Vagina (tissue), 2 donors: ENCODE measurements around the gene HPSE. TPM values are rescaled to one million over a fixed set of nuclear protein-coding genes. Genes with fewer than 3 reads are reported as not detected.
A peak's percentile ranks its signal among the peaks of the same experiment; 100 is the strongest.
"Not testable (repeated sequence)": the region's sequence is repeated elsewhere in the genome, so short reads cannot be mapped to it uniquely, and the experiment has no call there.

Experiments
- DNase-seq, 2 donors: peaks; one replicate each; pipeline ENCODE4 v3.0.0-alpha.2; 2017; ENCODE audit errors: extremely low spot score in 2 of 2
- H3K27ac ChIP-seq: fragments of 200-600 bp; sonication (generic); one replicate; pipeline ENCODE4 v1.5.1; 2019
- H3K27me3 ChIP-seq: fragments of 200-600 bp; sonication (generic); one replicate; pipeline ENCODE4 v1.5.1; 2019
- H3K36me3 ChIP-seq, 2 donors: fragments of 200-600 bp; sonication (generic); one replicate each; pipeline ENCODE4 v1.5.1; 2017 to 2019
- H3K4me1 ChIP-seq: fragments of 200-600 bp; sonication (generic); one replicate; pipeline ENCODE4 v1.5.1; 2019
- H3K4me3 ChIP-seq, 2 donors: fragments of 200-600 bp; sonication (generic); 1 replicate in 1 of 2; 2 replicates in 1 of 2; pipeline ENCODE4 v1.5.1; 2016 to 2019
- H3K9me3 ChIP-seq: fragments of 200-600 bp; sonication (generic); one replicate; pipeline ENCODE4 v1.5.1; 2019
- POLR2A ChIP-seq, 2 donors: fragments of 450-650 bp; IDR thresholded peaks; one replicate each; pipeline ENCODE4 v1.6.1; 2017; ENCODE audit warnings: antibody characterized with exemption in 2 of 2, mild to moderate bottlenecking in 2 of 2, moderate library complexity in 2 of 2
- POLR2AphosphoS5 ChIP-seq, 2 donors: sonication (generic); formaldehyde crosslinking; IDR thresholded peaks; one replicate each; pipeline ENCODE4 v1.9.0; 2017; ENCODE audit warnings: antibody characterized with exemption in 2 of 2, mild to moderate bottlenecking in 2 of 2, low read depth in 1 of 2; ENCODE audit not compliant: insufficient read depth in 1 of 2
- intact Hi-C: fragments of 100-400 bp; cut with DNase I; formaldehyde crosslinking; loops from one replicate; pipeline ENCODE4 v1.15.1; 2023
- total RNA-seq: library from RNA; depleted of rRNA; stranded (reverse); fragments of >200 nt; gene quantifications from one replicate; pipeline ENCODE4 v1.2.3, GENCODE V29; 2016
- TF ChIP-seq, protein P1 (sequence below), 3 experiments: fragments of 450-650 bp in 2 of 3; fragments of 200-600 bp in 1 of 3; sonication (generic) in 1 of 3; IDR thresholded peaks; one replicate each; pipeline ENCODE4 v1.5.1; 2017 to 2019; ENCODE audit warnings: antibody characterized with exemption in 3 of 3, mild to moderate bottlenecking in 2 of 3, moderate library complexity in 2 of 3

Gene HPSE
- total RNA-seq, 1 donor from 2014 or later, result 1.7 TPM

DNA sequence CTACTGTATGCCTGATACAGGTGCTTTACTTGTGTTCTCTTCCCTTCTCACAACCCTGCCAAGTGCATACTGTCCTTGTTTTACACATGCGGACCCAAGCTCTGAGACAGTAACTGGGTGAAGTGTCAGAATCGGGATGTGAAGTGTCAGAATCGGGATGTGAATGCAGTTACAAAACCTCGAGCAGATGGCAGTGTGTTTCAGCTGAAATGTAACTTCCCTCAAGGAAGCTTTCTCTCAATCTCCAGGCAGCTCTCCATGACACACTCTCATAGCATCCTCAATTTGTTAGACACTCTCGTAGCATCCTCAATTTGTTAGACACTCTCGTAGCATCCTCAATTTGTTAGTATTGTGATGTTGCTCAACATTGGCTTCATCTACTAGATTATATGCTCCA, 1.1 kb upstream of the HPSE start:
- Histone ChIP-seq H3K4me1 (peaks cover 22% of the 10 kb centered on the region), H3K4me3 (peak overlapping the region in 1 of 2 donors; percentile 58), H3K27me3 (no peaks in the 10 kb centered on the region), H3K27ac (no peak overlapping the region), H3K9me3 (no peaks in the 10 kb centered on the region), H3K36me3 (no peaks in the 10 kb centered on the region)
- no peak for TF ChIP-seq POLR2A (IDR thresholded peaks at IDR 0.05)
- TF ChIP-seq, protein P1, sequence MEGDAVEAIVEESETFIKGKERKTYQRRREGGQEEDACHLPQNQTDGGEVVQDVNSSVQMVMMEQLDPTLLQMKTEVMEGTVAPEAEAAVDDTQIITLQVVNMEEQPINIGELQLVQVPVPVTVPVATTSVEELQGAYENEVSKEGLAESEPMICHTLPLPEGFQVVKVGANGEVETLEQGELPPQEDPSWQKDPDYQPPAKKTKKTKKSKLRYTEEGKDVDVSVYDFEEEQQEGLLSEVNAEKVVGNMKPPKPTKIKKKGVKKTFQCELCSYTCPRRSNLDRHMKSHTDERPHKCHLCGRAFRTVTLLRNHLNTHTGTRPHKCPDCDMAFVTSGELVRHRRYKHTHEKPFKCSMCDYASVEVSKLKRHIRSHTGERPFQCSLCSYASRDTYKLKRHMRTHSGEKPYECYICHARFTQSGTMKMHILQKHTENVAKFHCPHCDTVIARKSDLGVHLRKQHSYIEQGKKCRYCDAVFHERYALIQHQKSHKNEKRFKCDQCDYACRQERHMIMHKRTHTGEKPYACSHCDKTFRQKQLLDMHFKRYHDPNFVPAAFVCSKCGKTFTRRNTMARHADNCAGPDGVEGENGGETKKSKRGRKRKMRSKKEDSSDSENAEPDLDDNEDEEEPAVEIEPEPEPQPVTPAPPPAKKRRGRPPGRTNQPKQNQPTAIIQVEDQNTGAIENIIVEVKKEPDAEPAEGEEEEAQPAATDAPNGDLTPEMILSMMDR (IDR thresholded peaks at IDR 0.05), result no peak
- TF ChIP-seq POLR2AphosphoS5 (IDR thresholded peaks at IDR 0.05; ENCODE audit: insufficient read depth in 1 of 2, low read depth in 1 of 2), result no peak
- no peak for DNase-seq
- intact Hi-C loops, result no loop called here

DNA sequence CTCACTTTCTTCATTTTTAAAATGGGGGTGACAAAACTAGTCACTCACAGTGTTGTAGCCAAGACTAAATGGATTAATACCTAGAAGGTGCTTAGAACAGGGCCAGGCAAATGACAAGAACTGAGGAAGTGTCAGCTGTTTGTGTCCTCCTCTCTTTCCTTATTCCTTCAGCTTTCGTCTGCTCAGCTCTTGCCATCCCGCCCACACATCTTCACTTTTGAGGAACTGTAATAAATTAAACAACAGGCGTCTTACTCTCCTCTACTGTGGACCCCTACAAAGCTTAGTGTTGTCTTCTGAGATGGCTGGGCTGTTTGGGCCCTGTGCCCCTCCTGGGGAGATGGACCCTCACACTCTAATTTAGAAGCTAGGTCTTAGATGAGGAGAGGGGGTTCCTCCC, 2.7 kb downstream of the HPSE start:
- peaks cover 22% of the 10 kb centered on the region for H3K4me1 ChIP-seq
- no peaks in the 10 kb centered on the region for H3K9me3 ChIP-seq
- intact Hi-C loops, result no loop called here
- no peak overlapping the region for H3K27ac ChIP-seq
- no peaks in the 10 kb centered on the region for H3K27me3 ChIP-seq
- H3K4me3 ChIP-seq, result no peak overlapping the region
- no peak for TF ChIP-seq POLR2A (IDR thresholded peaks at IDR 0.05)
- TF ChIP-seq, protein P1 (IDR thresholded peaks at IDR 0.05), result no peak
- no peak for TF ChIP-seq POLR2AphosphoS5 (IDR thresholded peaks at IDR 0.05; ENCODE audit: insufficient read depth in 1 of 2, low read depth in 1 of 2)
- H3K36me3 ChIP-seq, result no peaks in the 10 kb centered on the region
- no peak for DNase-seq

DNA sequence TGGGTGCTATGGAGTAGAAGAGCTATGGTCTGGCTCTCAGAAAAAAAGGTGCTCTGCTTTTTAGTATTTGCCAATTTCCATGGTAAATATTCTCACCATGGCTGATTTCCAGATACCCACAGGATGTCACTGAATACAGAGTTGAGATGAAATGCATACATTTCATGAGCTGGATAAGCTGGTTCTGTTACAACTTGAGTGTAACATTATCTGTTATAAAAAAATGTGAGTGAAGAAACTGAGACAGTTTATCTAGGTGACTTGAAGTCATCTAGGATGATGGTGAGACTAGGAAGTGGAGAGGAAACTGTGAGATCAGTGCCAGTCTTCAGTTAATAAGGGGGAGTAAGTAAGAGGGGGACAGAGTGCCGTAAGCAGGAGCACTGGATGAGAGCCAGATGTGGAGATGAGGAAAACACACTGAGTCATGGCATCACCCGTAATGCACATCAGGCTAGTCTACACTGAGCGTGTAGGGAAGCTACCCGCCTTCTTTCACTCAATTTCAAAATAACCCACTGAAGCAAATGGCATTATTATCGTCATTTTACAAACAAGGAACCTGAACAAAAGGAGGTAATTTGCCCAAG, 5.0 kb downstream of the HPSE start:
- Histone ChIP-seq H3K4me1 (peaks cover 10% of the 10 kb centered on the region), H3K4me3 (no peak overlapping the region), H3K27ac (no peak overlapping the region), H3K9me3 (no peaks in the 10 kb centered on the region), H3K36me3 (no peaks in the 10 kb centered on the region), H3K27me3 (no peaks in the 10 kb centered on the region)
- intact Hi-C loops, result no loop called here
- no peak for TF ChIP-seq POLR2A (IDR thresholded peaks at IDR 0.05)
- TF ChIP-seq, protein P1 (IDR thresholded peaks at IDR 0.05), result no peak
- no peak for TF ChIP-seq POLR2AphosphoS5 (IDR thresholded peaks at IDR 0.05; ENCODE audit: insufficient read depth in 1 of 2, low read depth in 1 of 2)
- DNase-seq, result no peak

DNA sequence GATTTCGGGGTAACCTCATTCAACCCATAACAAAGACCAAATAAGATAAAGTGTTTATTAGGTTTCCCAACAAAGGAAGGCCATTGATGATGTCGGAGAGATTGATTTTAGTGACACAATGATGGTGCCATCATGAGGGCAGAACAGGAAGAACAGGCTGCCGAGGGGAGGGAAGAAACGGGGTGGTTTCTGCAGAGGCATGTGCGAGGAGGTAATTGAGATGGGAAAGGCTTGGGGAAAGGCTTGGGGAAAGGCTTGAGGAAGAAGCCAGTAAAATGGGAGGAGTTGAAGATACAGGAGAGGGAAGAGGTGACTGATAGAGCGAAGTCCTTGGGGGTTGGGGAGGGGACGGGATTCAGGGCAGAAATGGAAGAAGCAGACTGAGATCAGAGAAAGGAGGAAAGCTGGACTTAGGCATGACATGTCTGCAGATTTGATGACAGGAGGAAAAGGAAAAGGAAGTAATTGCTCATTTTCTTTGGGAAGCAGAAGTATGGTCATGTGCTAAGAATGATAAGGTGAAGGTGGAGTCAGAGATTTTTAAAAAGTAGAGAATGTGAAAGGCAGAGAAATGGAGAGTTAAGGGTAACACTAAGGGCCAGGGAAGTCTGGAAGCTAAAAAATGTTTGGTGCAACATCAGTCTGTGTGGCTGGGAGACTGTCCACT, 6.0 kb downstream of the HPSE start:
- intact Hi-C loops, result no loop called here
- H3K27me3 ChIP-seq, result no peaks in the 10 kb centered on the region
- H3K4me3 ChIP-seq, result no peak overlapping the region
- H3K9me3 ChIP-seq, result no peaks in the 10 kb centered on the region
- no peaks in the 10 kb centered on the region for H3K4me1 ChIP-seq
- DNase-seq, result no peak
- no peak overlapping the region for H3K27ac ChIP-seq
- no peak for TF ChIP-seq POLR2A (IDR thresholded peaks at IDR 0.05)
- TF ChIP-seq POLR2AphosphoS5 (IDR thresholded peaks at IDR 0.05; ENCODE audit: insufficient read depth in 1 of 2, low read depth in 1 of 2), result no peak
- TF ChIP-seq, protein P1 (IDR thresholded peaks at IDR 0.05), result no peak
- H3K36me3 ChIP-seq, result no peaks in the 10 kb centered on the region

DNA sequence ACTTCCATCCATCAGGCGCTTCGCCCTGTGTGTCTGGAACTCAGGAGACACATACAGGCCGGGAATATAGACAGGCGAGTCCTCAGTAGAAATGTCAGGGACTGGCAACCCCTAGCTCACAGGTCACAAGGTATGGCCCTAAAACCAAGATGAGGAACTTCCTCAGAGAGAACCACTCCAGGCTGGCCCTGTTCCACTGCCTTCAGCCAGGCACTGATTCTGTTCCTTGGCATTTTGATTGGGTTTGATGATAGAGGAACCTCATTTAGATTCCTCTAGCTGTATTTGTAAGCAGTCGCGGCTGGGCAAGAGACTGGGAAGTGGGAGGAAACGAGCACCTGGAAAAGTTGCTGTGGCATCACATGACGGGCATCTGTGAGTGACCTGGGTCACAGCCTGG, 8.1 kb downstream of the HPSE start:
- no peaks in the 10 kb centered on the region for H3K4me1 ChIP-seq
- no peaks in the 10 kb centered on the region for H3K9me3 ChIP-seq
- no peaks in the 10 kb centered on the region for H3K27me3 ChIP-seq
- intact Hi-C loops, result no loop called here
- no peaks in the 10 kb centered on the region for H3K36me3 ChIP-seq
- no peak overlapping the region for H3K27ac ChIP-seq
- TF ChIP-seq, protein P1 (IDR thresholded peaks at IDR 0.05), result no peak
- TF ChIP-seq POLR2AphosphoS5 (IDR thresholded peaks at IDR 0.05; ENCODE audit: insufficient read depth in 1 of 2, low read depth in 1 of 2) (no peak), POLR2A (IDR thresholded peaks at IDR 0.05) (no peak)
- DNase-seq, result no peak
- H3K4me3 ChIP-seq, result no peak overlapping the region

DNA sequence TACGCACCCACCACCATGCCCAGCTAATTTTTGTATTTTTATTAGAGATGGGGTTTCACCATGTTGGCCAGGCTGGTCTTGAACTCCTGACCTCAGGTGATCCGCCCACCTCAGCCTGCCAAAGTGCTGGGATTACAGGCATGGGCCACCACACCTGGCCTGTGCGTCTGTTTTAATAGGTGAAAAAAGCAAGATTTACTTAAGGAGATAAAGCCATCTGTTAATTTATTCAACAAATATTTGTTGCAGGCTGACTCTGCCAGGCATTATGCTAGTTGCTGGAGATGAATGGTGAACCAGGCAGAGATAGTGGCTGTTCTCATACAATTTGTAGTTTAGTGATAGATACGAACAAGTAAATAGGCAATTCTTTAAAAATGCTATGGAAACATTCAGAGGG, 9.3 kb downstream of the HPSE start:
- DNase-seq, H3K36me3 ChIP-seq, H3K27ac ChIP-seq, H3K4me3 ChIP-seq, H3K9me3 ChIP-seq, H3K4me1 ChIP-seq, H3K27me3 ChIP-seq, intact Hi-C loops: not testable (repeated sequence)
